OCI-LY7 (cell line): ENCODE data around the gene AIRE. TPM values are rescaled to one million over a fixed set of nuclear protein-coding genes. Genes with fewer than 3 reads are reported as not detected.

Experiments
- BruUV-seq: library from RNA; stranded (reverse); fragments of 400-500 nt; replicated peaks from 2 replicates; lab custom pipeline; 2021; lab: Mats Ljungman, UMichigan
- CTCF ChIA-PET: fragments of 300-600 bp; sonication (Branson Sonifier 250); formaldehyde crosslinking; loops from one replicate; lab custom pipeline; 2022; ENCODE audit warnings: antibody characterized with exemption; ENCODE audit not compliant: unreplicated experiment; lab: Charles Lee
- POLR2A ChIA-PET: fragments of 300-600 bp; sonication (Branson Sonifier 250); formaldehyde crosslinking; loops from one replicate; lab custom pipeline; 2022; ENCODE audit warnings: antibody characterized with exemption; lab: Charles Lee
- DNase-seq: peaks from one replicate; pipeline ENCODE4 v3.0.0-alpha.2; 2015; ENCODE audit warnings: low spot score
- H2AFZ ChIP-seq: fragments of 200-600 bp; sonication (generic), shearing (Covaris generic); 2 replicates; pipeline ENCODE4 v1.6.1; 2014; ENCODE audit warnings: mild to moderate bottlenecking, antibody characterized with exemption, low read length, moderate library complexity
- H3K27ac ChIP-seq: fragments of 200-600 bp; sonication (generic); 2 replicates; pipeline ENCODE4 v1.5.1; 2014; ENCODE audit warnings: mixed run types, low read depth, mild to moderate bottlenecking, moderate library complexity, low read length, inconsistent platforms; ENCODE audit not compliant: poor library complexity, severe bottlenecking
- H3K36me3 ChIP-seq: fragments of 200-600 bp; sonication (generic); 2 replicates; pipeline ENCODE4 v1.6.1; 2014; ENCODE audit warnings: mild to moderate bottlenecking, antibody characterized with exemption, low read length, moderate library complexity, mixed read lengths; ENCODE audit not compliant: insufficient read depth
- H3K4me1 ChIP-seq: fragments of 200-600 bp; sonication (generic); 2 replicates; pipeline ENCODE4 v1.5.1; 2014; ENCODE audit warnings: mild to moderate bottlenecking, low read length; ENCODE audit not compliant: insufficient read depth, poor library complexity, severe bottlenecking
- H3K4me2 ChIP-seq: fragments of 200-600 bp; sonication (generic); 2 replicates; pipeline ENCODE4 v1.6.1; 2014; ENCODE audit warnings: mild to moderate bottlenecking, low read length
- H3K4me3 ChIP-seq: fragments of 200-600 bp; sonication (generic); 2 replicates; pipeline ENCODE4 v1.5.1; 2014; ENCODE audit warnings: mild to moderate bottlenecking, low read depth, low read length; ENCODE audit not compliant: poor library complexity, severe bottlenecking
- H3K79me2 ChIP-seq: fragments of 200-600 bp; sonication (generic); 2 replicates; pipeline ENCODE4 v1.6.1; 2016; ENCODE audit warnings: low read depth, mild to moderate bottlenecking, low read length, moderate library complexity, mixed read lengths; ENCODE audit not compliant: insufficient read depth
- H3K9me2 ChIP-seq: fragments of 200-600 bp; sonication (generic); 2 replicates; pipeline ENCODE4 v1.6.1; 2016; ENCODE audit warnings: mild to moderate bottlenecking, low read length, mixed read lengths; ENCODE audit not compliant: insufficient read depth
- H3K9me3 ChIP-seq: fragments of 200-600 bp; sonication (generic); 2 replicates; pipeline ENCODE4 v1.6.1; 2014; ENCODE audit warnings: mild to moderate bottlenecking, mixed run types, low read length, mixed read lengths
- H4K20me1 ChIP-seq: fragments of 200-600 bp; sonication (generic); 2 replicates; pipeline ENCODE4 v1.6.1; 2014; ENCODE audit warnings: mild to moderate bottlenecking, antibody characterized with exemption, low read length, moderate library complexity, mixed read lengths; ENCODE audit not compliant: insufficient read depth
- CTCF ChIP-seq: fragments of 200-600 bp; sonication (generic); conservative IDR thresholded peaks from 2 replicates; pipeline ENCODE4 v1.5.1; 2014; ENCODE audit warnings: mild to moderate bottlenecking, antibody characterized with exemption, low read length, moderate library complexity, mixed read lengths
- EZH2phosphoT487 ChIP-seq: fragments of 200-600 bp; sonication (generic); IDR thresholded peaks from 2 replicates; pipeline ENCODE4 v1.6.1; 2018; ENCODE audit warnings: low read depth, borderline replicate concordance, mild to moderate bottlenecking, mixed run types, antibody characterized with exemption, low read length, moderate library complexity, mixed read lengths
- intact Hi-C: fragments of 100-400 bp; cut with micrococcal nuclease; formaldehyde crosslinking; loops from one replicate; pipeline ENCODE4 v1.10.0; 2022; ENCODE audit not compliant: unreplicated experiment
- total RNA-seq, 2 experiments: library from RNA; depleted of rRNA in 1 of 2; stranded (reverse); fragments of >200 nt in 1 of 2; shearing (Covaris generic) in 1 of 2; gene quantifications; 2 replicates each; pipeline ENCODE4 v1.2.3, GENCODE V29; 2014 to 2022

AIRE gene
- total RNA-seq, 2 experiments from 2014 or later, result not detected

- H4K20me1 ChIP-seq, result no peaks in the 10 kb centered on the region
- H3K9me2 ChIP-seq, result no peaks in the 10 kb centered on the region
- H3K36me3 ChIP-seq, result peaks cover 45% of the 10 kb centered on the region; the same call in 1 of the 2 replicates
- no peaks in the 10 kb centered on the region for H3K9me3 ChIP-seq
- H3K4me2 ChIP-seq, result no peak overlapping the region
- no peak overlapping the region for H2AFZ ChIP-seq
- no peak overlapping the region for H3K4me3 ChIP-seq
- no peaks in the 10 kb centered on the region for H3K79me2 ChIP-seq
- H3K27ac ChIP-seq, result no peak overlapping the region
- TF ChIP-seq CTCF (no peak), EZH2phosphoT487 (no peak)
- DNase-seq, result no peak
- CTCF ChIA-PET, result no interaction called here
- no peaks in the 10 kb centered on the region for H3K4me1 ChIP-seq
- no TSS peak for BruUV-seq
- intact Hi-C loops, result no loop called here
- POLR2A ChIA-PET, result no interaction called here
Observed at GRCh38 chr21:44324106-44324853, 38.6 kb downstream of the AIRE start.

GRCh38 chr21:44324854-44325107 lies 39.1 kb downstream of the AIRE start:
- DNase-seq, result no peak
- peaks cover 42% of the 10 kb centered on the region; the same call in 1 of the 2 replicates for H3K36me3 ChIP-seq
- H3K9me3 ChIP-seq, result no peaks in the 10 kb centered on the region
- no peaks in the 10 kb centered on the region for H4K20me1 ChIP-seq
- no peaks in the 10 kb centered on the region for H3K9me2 ChIP-seq
- no peaks in the 10 kb centered on the region for H3K4me1 ChIP-seq
- TF ChIP-seq EZH2phosphoT487 (no peak), CTCF (no peak)
- H3K79me2 ChIP-seq, result no peaks in the 10 kb centered on the region
- ChIA-PET CTCF (no interaction called here), POLR2A (no interaction called here)
- intact Hi-C loops, result no loop called here
- no peak overlapping the region for H2AFZ ChIP-seq
- H3K4me3 ChIP-seq, result no peak overlapping the region
- no peak overlapping the region for H3K27ac ChIP-seq
- BruUV-seq, result no TSS peak
- no peak overlapping the region for H3K4me2 ChIP-seq

GRCh38 chr21:44325386-44326271 lies 40.0 kb downstream of the AIRE start:
- H3K4me3 ChIP-seq, result no peak overlapping the region
- peaks cover 38% of the 10 kb centered on the region; the same call in 1 of the 2 replicates for H3K36me3 ChIP-seq
- ChIA-PET CTCF (no interaction called here), POLR2A (no interaction called here)
- H3K27ac ChIP-seq, result no peak overlapping the region
- H3K4me1 ChIP-seq, result no peaks in the 10 kb centered on the region
- intact Hi-C loops, result no loop called here
- TF ChIP-seq EZH2phosphoT487, result no peak
- TF ChIP-seq CTCF, result no peak
- no peak overlapping the region for H3K4me2 ChIP-seq
- no peaks in the 10 kb centered on the region for H3K9me2 ChIP-seq
- no peaks in the 10 kb centered on the region for H3K9me3 ChIP-seq
- BruUV-seq, result no TSS peak
- no peaks in the 10 kb centered on the region for H4K20me1 ChIP-seq
- no peaks in the 10 kb centered on the region for H3K79me2 ChIP-seq
- H2AFZ ChIP-seq, result no peak overlapping the region
- no peak for DNase-seq
